HepG2 (cell line): ENCODE data around the gene CAPN13.

Source experiments
- EZH2 ChIP-seq: conservative IDR thresholded peaks from 2 replicates; pipeline ENCODE4 v1.6.1; 2012; ENCODE audit warnings: mild to moderate bottlenecking, low read depth, low read length, moderate library complexity
- POLR2A ChIP-seq, 2 experiments: IDR thresholded peaks; 2 replicates each; pipeline ENCODE4 v1.6.1; 2011; ENCODE audit warnings: low read depth in 2 of 2, low read length in 2 of 2, mild to moderate bottlenecking in 1 of 2, moderate library complexity in 1 of 2; ENCODE audit not compliant: insufficient read depth in 1 of 2
- THAP9 ChIP-seq: sonication (generic); formaldehyde crosslinking; IDR thresholded peaks from 2 replicates; pipeline ENCODE4; 2020; ENCODE audit warnings: missing genetic modification reagents, mild to moderate bottlenecking, borderline replicate concordance
- ZFP36 ChIP-seq: fragments of 150-350 bp; IDR thresholded peaks from 2 replicates; pipeline ENCODE4 v1.6.1; 2018; ENCODE audit warnings: borderline replicate concordance, low read length, low read depth; ENCODE audit not compliant: partially characterized antibody
- ZFYVE20 ChIP-seq: sonication (generic); formaldehyde crosslinking; IDR thresholded peaks from 2 replicates; pipeline ENCODE4 v1.8.0; 2023; ENCODE audit warnings: low read depth, mild to moderate bottlenecking, moderate library complexity, missing genetic modification reagents, borderline replicate concordance
- TF ChIP-seq, protein P1 (sequence below): sonication (generic); formaldehyde crosslinking; IDR thresholded peaks from 2 replicates; pipeline ENCODE4 v1.4.0; 2020; ENCODE audit warnings: missing genetic modification reagents

DNA sequence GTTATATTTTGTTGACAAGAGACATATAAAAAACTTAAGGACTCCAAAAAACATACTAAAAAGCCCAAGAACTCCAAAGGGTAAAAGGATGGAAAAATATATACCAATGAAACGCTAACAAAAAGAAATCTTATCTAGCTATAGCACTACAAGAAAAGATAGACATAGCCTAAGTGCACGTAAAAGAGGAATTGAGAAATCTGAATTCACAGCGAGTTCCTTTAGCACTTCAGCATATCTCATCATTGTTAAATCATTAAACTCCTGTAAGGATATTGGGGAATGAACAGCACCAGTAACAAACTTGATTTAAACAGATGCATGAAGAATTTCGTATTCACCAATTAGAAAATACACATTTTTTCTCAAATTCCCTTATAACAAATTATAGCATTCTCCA, 134.1 kb downstream of the CAPN13 start:
- TF ChIP-seq EZH2 (no peak), ZFYVE20 (CRISPR knock-in tag) (no peak), POLR2A (IDR thresholded peaks at IDR 0.05; ENCODE audit: insufficient read depth in 1 of 2, low read depth in 2 of 2, low read length in 2 of 2) (no peak), THAP9 (CRISPR knock-in tag) (no peak), ZFP36 (no peak)
- TF ChIP-seq, protein P1, sequence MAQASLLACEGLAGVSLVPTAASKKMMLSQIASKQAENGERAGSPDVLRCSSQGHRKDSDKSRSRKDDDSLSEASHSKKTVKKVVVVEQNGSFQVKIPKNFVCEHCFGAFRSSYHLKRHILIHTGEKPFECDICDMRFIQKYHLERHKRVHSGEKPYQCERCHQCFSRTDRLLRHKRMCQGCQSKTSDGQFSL, result no peak
